ENCODE data around the gene CCT6A.
"Not testable (repeated sequence)": the region's sequence is repeated elsewhere in the genome, so short reads cannot be mapped to it uniquely, and the experiment has no call there.

GRCh38 chr7:56047446-56048116 lies 4.0 kb upstream of the CCT6A start:
- TF ChIP-seq CTCF (IDR thresholded peaks at IDR 0.05; ENCODE audit: insufficient read depth, low read length, poor library complexity, severe bottlenecking); EZH2phosphoT487 (conservative IDR thresholded peaks at IDR 0.05; ENCODE audit: low read length): not testable (repeated sequence)

All from SU-DHL-6 (cell line).